ENCODE data around the gene MTCH2. TPM values are rescaled to one million over a fixed set of nuclear protein-coding genes. Genes with fewer than 3 reads are reported as not detected.
"Not testable (repeated sequence)": the region's sequence is repeated elsewhere in the genome, so short reads cannot be mapped to it uniquely, and the experiment has no call there.

MTCH2 gene
- total RNA-seq, 1 donor from 2014 or later: 107 TPM

DNA sequence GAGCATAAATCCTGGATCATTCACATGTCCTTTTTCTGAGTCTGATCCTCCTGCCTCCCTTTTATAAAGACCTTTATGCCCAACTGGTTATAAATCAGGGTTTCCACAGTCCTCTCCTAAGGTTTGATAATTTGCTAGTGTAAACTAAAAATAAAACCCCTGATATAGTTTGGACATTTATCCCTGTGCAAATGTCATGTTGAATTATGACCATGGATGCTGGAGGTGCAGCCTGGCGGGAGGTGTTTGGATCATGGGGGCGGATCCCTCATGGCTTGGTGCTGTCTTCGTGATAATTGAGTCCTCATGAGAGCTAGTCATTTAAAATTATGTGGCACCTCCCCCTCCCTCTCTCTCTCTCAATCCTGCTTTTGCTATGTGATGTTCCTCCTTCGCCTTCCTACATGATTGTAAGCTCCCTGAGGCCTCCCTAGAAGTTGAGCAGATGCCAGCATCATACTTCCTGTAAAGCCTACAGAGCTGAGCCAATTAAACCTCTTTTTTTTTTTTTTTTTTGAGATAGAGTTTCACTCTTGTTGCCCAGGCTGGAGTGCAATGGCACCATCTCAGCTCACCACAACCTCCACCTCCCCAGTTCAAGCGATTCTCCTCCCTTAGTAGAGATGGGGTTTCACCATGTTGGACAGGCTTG lies 9.6 kb upstream of the MTCH2 start:
- H3K4me1 Mint-ChIP-seq (ENCODE audit: low read depth): no peaks in the 10 kb centered on the region
- peaks cover 2% of the 10 kb centered on the region for H3K27me3 Mint-ChIP-seq (ENCODE audit: low read depth)
- TF ChIP-seq, protein P1, sequence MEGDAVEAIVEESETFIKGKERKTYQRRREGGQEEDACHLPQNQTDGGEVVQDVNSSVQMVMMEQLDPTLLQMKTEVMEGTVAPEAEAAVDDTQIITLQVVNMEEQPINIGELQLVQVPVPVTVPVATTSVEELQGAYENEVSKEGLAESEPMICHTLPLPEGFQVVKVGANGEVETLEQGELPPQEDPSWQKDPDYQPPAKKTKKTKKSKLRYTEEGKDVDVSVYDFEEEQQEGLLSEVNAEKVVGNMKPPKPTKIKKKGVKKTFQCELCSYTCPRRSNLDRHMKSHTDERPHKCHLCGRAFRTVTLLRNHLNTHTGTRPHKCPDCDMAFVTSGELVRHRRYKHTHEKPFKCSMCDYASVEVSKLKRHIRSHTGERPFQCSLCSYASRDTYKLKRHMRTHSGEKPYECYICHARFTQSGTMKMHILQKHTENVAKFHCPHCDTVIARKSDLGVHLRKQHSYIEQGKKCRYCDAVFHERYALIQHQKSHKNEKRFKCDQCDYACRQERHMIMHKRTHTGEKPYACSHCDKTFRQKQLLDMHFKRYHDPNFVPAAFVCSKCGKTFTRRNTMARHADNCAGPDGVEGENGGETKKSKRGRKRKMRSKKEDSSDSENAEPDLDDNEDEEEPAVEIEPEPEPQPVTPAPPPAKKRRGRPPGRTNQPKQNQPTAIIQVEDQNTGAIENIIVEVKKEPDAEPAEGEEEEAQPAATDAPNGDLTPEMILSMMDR (IDR thresholded peaks at IDR 0.05): no peak
- no peak overlapping the region for H3K4me3 Mint-ChIP-seq (ENCODE audit: unreplicated experiment)
- H3K27ac Mint-ChIP-seq (ENCODE audit: unreplicated experiment): no peak overlapping the region
- no peak for DNase-seq (ENCODE audit: low spot score)
- no peaks in the 10 kb centered on the region for H3K36me3 Mint-ChIP-seq (ENCODE audit: low read depth)
- H3K9me3 Mint-ChIP-seq (ENCODE audit: low read depth): peaks cover 3% of the 10 kb centered on the region

- no peak for DNase-seq (ENCODE audit: low spot score)
- TF ChIP-seq, protein P1 (IDR thresholded peaks at IDR 0.05): no peak
- Mint-ChIP-seq H3K27me3 (ENCODE audit: low read depth) (peaks cover 2% of the 10 kb centered on the region), H3K9me3 (ENCODE audit: low read depth) (peaks cover 3% of the 10 kb centered on the region), H3K36me3 (ENCODE audit: low read depth) (no peaks in the 10 kb centered on the region), H3K4me3 (ENCODE audit: unreplicated experiment) (no peak overlapping the region), H3K4me1 (ENCODE audit: low read depth) (no peaks in the 10 kb centered on the region), H3K27ac (ENCODE audit: unreplicated experiment) (no peak overlapping the region)
Observed at GRCh38 chr11:47649276-47649675, 6.9 kb upstream of the MTCH2 start.

DNA sequence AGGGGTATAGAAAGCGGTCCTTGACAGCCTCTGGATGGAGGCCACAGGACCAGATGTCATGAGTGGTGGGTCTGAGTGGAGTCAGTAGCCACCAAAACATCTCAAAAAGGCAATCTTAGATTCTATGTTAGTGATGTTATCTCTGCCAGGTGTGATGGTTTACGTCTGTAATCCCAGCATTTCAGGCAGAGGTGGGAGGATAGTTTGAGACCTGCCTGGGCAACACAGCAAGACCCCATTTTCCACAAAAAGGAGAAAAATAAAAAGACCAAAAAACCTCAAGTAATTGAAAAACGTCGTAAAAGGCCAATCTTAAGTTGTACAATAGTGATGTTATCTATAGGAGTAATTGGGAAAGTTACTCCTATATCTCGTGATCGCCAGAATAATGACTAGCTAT lies 3.7 kb upstream of the MTCH2 start:
- no peak for DNase-seq (ENCODE audit: low spot score)
- Mint-ChIP-seq H3K4me3 (ENCODE audit: unreplicated experiment) (no peak overlapping the region), H3K27me3 (ENCODE audit: low read depth) (no peaks in the 10 kb centered on the region), H3K27ac (ENCODE audit: unreplicated experiment) (no peak overlapping the region), H3K4me1 (ENCODE audit: low read depth) (peaks cover 14% of the 10 kb centered on the region), H3K36me3 (ENCODE audit: low read depth) (no peaks in the 10 kb centered on the region), H3K9me3 (ENCODE audit: low read depth) (no peaks in the 10 kb centered on the region)
- TF ChIP-seq, protein P1 (IDR thresholded peaks at IDR 0.05): no peak

- H3K27ac Mint-ChIP-seq (ENCODE audit: unreplicated experiment): no peak overlapping the region
Observed at GRCh38 chr11:47645500-47645899, 3.1 kb upstream of the MTCH2 start.

DNA sequence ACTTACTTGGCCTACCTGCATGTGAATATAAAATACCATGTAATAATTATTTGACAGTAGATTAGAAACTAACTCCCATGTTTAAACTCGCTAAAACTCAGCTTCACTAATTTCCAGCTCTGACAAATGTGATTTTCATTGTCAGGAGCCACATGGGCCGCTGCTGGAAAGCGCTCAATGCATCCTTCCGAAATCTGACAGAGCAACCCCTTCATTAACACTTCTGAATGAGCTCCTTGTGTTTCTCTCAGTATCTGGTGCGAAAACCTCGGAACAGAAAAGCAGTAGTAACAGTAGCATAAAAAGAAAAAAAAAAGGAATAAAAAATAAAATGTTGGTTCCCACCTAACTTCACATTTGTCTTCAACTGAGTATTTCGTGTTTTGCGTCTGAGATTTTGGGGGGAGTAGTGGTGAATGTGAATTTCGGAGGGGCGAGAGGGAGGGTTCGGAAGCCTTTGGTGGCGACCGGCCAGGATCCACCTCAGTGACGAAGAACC lies 710 bp downstream of the MTCH2 start:
- Mint-ChIP-seq H3K9me3 (ENCODE audit: low read depth) (no peaks in the 10 kb centered on the region), H3K36me3 (ENCODE audit: low read depth) (peaks cover 3% of the 10 kb centered on the region), H3K27ac (ENCODE audit: unreplicated experiment) (peak overlapping the region; percentile 98), H3K4me3 (ENCODE audit: unreplicated experiment) (peak overlapping the region; percentile 99), H3K27me3 (ENCODE audit: low read depth) (no peaks in the 10 kb centered on the region), H3K4me1 (ENCODE audit: low read depth) (peaks cover 21% of the 10 kb centered on the region)
- DNase-seq (ENCODE audit: low spot score): no peak
- TF ChIP-seq, protein P1 (IDR thresholded peaks at IDR 0.05): no peak

More at GRCh38 chr11:47645500-47645899, 3.1 kb upstream of the MTCH2 start:
- Mint-ChIP-seq H3K9me3 (ENCODE audit: low read depth) (no peaks in the 10 kb centered on the region), H3K4me3 (ENCODE audit: unreplicated experiment) (no peak overlapping the region), H3K4me1 (ENCODE audit: low read depth) (peaks cover 19% of the 10 kb centered on the region), H3K27me3 (ENCODE audit: low read depth) (no peaks in the 10 kb centered on the region), H3K36me3 (ENCODE audit: low read depth) (no peaks in the 10 kb centered on the region)
- DNase-seq (ENCODE audit: low spot score): no peak
- TF ChIP-seq, protein P1 (IDR thresholded peaks at IDR 0.05): no peak

DNA sequence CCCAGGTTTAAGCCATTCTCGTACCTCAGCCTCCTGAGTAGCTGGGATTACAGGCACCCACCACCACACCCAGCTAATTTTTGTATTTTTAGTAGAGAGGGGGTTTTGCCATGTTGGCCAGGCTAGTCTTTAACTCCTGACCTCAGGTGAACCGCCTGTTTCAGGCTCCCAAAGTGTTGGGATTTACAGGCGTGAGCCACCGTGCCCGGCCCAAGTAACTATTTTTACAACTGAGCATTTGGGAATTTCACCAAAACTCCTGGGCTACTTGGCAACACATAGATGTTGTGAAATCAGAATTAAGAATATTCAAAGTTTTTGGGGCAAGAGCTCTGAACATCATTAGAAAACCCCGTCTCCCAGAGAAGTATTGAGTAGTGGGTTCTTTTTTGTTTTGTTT lies 1.9 kb downstream of the MTCH2 start:
- DNase-seq (ENCODE audit: low spot score); H3K4me3 Mint-ChIP-seq (ENCODE audit: unreplicated experiment); H3K36me3 Mint-ChIP-seq (ENCODE audit: low read depth); H3K27me3 Mint-ChIP-seq (ENCODE audit: low read depth); H3K9me3 Mint-ChIP-seq (ENCODE audit: low read depth): not testable (repeated sequence)
- H3K27ac Mint-ChIP-seq (ENCODE audit: unreplicated experiment): peak overlapping the region; percentile 32
- H3K4me1 Mint-ChIP-seq (ENCODE audit: low read depth): peaks cover 21% of the 10 kb centered on the region

DNA sequence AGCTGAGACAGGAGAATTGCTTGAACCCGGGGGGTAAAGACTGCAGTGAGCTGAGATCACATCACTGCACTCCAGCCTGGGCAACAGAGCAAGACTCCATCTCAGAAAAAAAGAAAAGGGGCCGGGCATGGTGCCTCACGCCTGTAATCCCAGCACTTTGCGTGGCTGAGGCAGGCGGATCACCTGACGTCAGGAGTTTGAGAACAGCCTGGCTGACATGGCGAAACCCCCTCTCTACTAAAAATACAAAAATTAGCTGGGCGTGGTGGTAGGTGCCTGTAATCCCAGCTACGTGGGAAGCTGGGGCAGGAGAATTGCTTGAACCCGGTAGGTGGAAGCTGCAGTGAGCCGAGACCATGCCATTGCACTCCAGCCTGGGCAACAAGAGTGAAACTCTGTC lies 6.0 kb downstream of the MTCH2 start:
- H3K27ac Mint-ChIP-seq (ENCODE audit: unreplicated experiment); DNase-seq (ENCODE audit: low spot score); H3K27me3 Mint-ChIP-seq (ENCODE audit: low read depth); H3K4me3 Mint-ChIP-seq (ENCODE audit: unreplicated experiment); H3K9me3 Mint-ChIP-seq (ENCODE audit: low read depth); H3K4me1 Mint-ChIP-seq (ENCODE audit: low read depth): not testable (repeated sequence)
- H3K36me3 Mint-ChIP-seq (ENCODE audit: low read depth): peaks cover 19% of the 10 kb centered on the region
